ENCODE results near the gene TMEM267. TPM values are rescaled to one million over a fixed set of nuclear protein-coding genes. Genes with fewer than 3 reads are reported as not detected.

The TMEM267 gene
- total and polyA plus RNA-seq, 4 donors, result 2.3 to 5.4 (median 3.8) TPM

DNA sequence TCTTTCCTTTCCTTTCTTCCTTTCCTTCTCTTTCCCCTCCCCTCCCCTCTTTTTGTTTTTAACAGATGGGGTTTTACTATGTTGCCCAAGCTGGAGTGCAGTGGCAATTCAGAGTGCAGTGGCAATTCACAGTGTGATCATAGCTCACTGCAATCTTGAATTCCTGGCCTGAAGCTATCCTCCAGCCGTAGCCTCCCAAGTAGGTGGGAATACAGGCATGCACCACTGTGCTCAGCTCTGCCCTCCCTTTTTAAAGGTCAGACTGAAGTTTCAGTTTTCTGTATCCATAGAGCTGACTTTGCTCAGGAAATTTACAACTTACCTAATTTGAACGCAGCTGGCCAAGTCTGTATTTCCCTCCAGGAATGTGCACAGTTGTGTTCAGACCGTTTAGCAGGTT lies 72.2 kb downstream of the TMEM267 start:
- TF ChIP-seq, protein P1, sequence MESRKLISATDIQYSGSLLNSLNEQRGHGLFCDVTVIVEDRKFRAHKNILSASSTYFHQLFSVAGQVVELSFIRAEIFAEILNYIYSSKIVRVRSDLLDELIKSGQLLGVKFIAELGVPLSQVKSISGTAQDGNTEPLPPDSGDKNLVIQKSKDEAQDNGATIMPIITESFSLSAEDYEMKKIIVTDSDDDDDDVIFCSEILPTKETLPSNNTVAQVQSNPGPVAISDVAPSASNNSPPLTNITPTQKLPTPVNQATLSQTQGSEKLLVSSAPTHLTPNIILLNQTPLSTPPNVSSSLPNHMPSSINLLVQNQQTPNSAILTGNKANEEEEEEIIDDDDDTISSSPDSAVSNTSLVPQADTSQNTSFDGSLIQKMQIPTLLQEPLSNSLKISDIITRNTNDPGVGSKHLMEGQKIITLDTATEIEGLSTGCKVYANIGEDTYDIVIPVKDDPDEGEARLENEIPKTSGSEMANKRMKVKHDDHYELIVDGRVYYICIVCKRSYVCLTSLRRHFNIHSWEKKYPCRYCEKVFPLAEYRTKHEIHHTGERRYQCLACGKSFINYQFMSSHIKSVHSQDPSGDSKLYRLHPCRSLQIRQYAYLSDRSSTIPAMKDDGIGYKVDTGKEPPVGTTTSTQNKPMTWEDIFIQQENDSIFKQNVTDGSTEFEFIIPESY (IDR thresholded peaks at IDR 0.05), result no peak
- no peak for TF ChIP-seq NR2F2 (IDR thresholded peaks at IDR 0.05)
- TF ChIP-seq GABPA (IDR thresholded peaks at IDR 0.05 in 1 of 2, conservative IDR thresholded peaks at IDR 0.05 in 1 of 2), result no peak
- no peak for TF ChIP-seq HNF4G (IDR thresholded peaks at IDR 0.05)
- no peak for TF ChIP-seq YY1 (IDR thresholded peaks at IDR 0.05)
- no peak for TF ChIP-seq RXRA (IDR thresholded peaks at IDR 0.05)
- TF ChIP-seq FOXA2 (IDR thresholded peaks at IDR 0.05), result no peak
- TF ChIP-seq, protein P2, sequence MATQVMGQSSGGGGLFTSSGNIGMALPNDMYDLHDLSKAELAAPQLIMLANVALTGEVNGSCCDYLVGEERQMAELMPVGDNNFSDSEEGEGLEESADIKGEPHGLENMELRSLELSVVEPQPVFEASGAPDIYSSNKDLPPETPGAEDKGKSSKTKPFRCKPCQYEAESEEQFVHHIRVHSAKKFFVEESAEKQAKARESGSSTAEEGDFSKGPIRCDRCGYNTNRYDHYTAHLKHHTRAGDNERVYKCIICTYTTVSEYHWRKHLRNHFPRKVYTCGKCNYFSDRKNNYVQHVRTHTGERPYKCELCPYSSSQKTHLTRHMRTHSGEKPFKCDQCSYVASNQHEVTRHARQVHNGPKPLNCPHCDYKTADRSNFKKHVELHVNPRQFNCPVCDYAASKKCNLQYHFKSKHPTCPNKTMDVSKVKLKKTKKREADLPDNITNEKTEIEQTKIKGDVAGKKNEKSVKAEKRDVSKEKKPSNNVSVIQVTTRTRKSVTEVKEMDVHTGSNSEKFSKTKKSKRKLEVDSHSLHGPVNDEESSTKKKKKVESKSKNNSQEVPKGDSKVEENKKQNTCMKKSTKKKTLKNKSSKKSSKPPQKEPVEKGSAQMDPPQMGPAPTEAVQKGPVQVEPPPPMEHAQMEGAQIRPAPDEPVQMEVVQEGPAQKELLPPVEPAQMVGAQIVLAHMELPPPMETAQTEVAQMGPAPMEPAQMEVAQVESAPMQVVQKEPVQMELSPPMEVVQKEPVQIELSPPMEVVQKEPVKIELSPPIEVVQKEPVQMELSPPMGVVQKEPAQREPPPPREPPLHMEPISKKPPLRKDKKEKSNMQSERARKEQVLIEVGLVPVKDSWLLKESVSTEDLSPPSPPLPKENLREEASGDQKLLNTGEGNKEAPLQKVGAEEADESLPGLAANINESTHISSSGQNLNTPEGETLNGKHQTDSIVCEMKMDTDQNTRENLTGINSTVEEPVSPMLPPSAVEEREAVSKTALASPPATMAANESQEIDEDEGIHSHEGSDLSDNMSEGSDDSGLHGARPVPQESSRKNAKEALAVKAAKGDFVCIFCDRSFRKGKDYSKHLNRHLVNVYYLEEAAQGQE (IDR thresholded peaks at IDR 0.05), result no peak
- no peak for TF ChIP-seq EGR1 (IDR thresholded peaks at IDR 0.05; ENCODE audit: low read depth in 2 of 2)
- TF ChIP-seq HNF4A (conservative IDR thresholded peaks at IDR 0.05), result no peak
- TF ChIP-seq JUND (IDR thresholded peaks at IDR 0.05), result no peak
- no peak for TF ChIP-seq FOXA1 (IDR thresholded peaks at IDR 0.05)
- TF ChIP-seq, protein P3, sequence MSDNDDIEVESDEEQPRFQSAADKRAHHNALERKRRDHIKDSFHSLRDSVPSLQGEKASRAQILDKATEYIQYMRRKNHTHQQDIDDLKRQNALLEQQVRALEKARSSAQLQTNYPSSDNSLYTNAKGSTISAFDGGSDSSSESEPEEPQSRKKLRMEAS (IDR thresholded peaks at IDR 0.05), result no peak
- TF ChIP-seq, protein P4, sequence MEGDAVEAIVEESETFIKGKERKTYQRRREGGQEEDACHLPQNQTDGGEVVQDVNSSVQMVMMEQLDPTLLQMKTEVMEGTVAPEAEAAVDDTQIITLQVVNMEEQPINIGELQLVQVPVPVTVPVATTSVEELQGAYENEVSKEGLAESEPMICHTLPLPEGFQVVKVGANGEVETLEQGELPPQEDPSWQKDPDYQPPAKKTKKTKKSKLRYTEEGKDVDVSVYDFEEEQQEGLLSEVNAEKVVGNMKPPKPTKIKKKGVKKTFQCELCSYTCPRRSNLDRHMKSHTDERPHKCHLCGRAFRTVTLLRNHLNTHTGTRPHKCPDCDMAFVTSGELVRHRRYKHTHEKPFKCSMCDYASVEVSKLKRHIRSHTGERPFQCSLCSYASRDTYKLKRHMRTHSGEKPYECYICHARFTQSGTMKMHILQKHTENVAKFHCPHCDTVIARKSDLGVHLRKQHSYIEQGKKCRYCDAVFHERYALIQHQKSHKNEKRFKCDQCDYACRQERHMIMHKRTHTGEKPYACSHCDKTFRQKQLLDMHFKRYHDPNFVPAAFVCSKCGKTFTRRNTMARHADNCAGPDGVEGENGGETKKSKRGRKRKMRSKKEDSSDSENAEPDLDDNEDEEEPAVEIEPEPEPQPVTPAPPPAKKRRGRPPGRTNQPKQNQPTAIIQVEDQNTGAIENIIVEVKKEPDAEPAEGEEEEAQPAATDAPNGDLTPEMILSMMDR (IDR thresholded peaks at IDR 0.05; ENCODE audit: low read depth, low read length, missing input control), result no peak
- TF ChIP-seq SP1 (IDR thresholded peaks at IDR 0.05), result no peak
- H3K36me3 ChIP-seq (ENCODE audit: control insufficient read depth in 4 of 4, insufficient read depth in 3 of 4, low read depth in 1 of 4, low read length in 3 of 4), result no peaks in the 10 kb centered on the region
- H3K27ac ChIP-seq (ENCODE audit: low read depth in 1 of 2, low read length in 2 of 2), result no peak overlapping the region
- WGBS, result 77% methylated on average over 3 of the region's 3 CpGs
- no peak overlapping the region for H3K4me3 ChIP-seq (ENCODE audit: low read depth in 1 of 3, low read length in 3 of 3)
- DNase-seq (ENCODE audit: low spot score), result no peak
- no peaks in the 10 kb centered on the region for H3K4me1 ChIP-seq (ENCODE audit: control insufficient read depth in 4 of 4, insufficient read depth in 4 of 4, low read length in 3 of 4)
- H3K9me3 ChIP-seq (ENCODE audit: control insufficient read depth in 4 of 4, low read length in 3 of 4), result no peaks in the 10 kb centered on the region
- H3K9ac ChIP-seq (ENCODE audit: low read depth in 1 of 2, low read length in 2 of 2), result no peak overlapping the region
- H3K27me3 ChIP-seq (ENCODE audit: control insufficient read depth in 4 of 4, insufficient read depth in 4 of 4, low read length in 3 of 4), result no peaks in the 10 kb centered on the region

GRCh38 chr5:43410414-43410813 lies 73.3 kb downstream of the TMEM267 start:
- H3K9me3 ChIP-seq (ENCODE audit: control insufficient read depth in 4 of 4, low read length in 3 of 4), result no peaks in the 10 kb centered on the region
- no peaks in the 10 kb centered on the region for H3K4me1 ChIP-seq (ENCODE audit: control insufficient read depth in 4 of 4, insufficient read depth in 4 of 4, low read length in 3 of 4)
- no peak overlapping the region for H3K9ac ChIP-seq (ENCODE audit: low read depth in 1 of 2, low read length in 2 of 2)
- TF ChIP-seq TAF1 (conservative IDR thresholded peaks at IDR 0.05), result no peak
- no peak for TF ChIP-seq RAD21 (IDR thresholded peaks at IDR 0.05)
- TF ChIP-seq NR2F2 (IDR thresholded peaks at IDR 0.05), result no peak
- TF ChIP-seq RXRA (IDR thresholded peaks at IDR 0.05), result no peak
- no peak for TF ChIP-seq HNF4A (conservative IDR thresholded peaks at IDR 0.05)
- TF ChIP-seq, protein P3 (IDR thresholded peaks at IDR 0.05), result no peak
- no peak for TF ChIP-seq YY1 (IDR thresholded peaks at IDR 0.05)
- no peak for TF ChIP-seq JUND (IDR thresholded peaks at IDR 0.05)
- H3K4me3 ChIP-seq (ENCODE audit: low read depth in 1 of 3, low read length in 3 of 3), result no peak overlapping the region
- no peaks in the 10 kb centered on the region for H3K27me3 ChIP-seq (ENCODE audit: control insufficient read depth in 4 of 4, insufficient read depth in 4 of 4, low read length in 3 of 4)
- no peak overlapping the region for H3K27ac ChIP-seq (ENCODE audit: low read depth in 1 of 2, low read length in 2 of 2)
- DNase-seq (ENCODE audit: low spot score), result no peak
- H3K36me3 ChIP-seq (ENCODE audit: control insufficient read depth in 4 of 4, insufficient read depth in 3 of 4, low read depth in 1 of 4, low read length in 3 of 4), result no peaks in the 10 kb centered on the region
- WGBS, result 86% methylated on average over 7 of the region's 7 CpGs
